Measurements from ENCODE around the gene GAB3. TPM values are rescaled to one million over a fixed set of nuclear protein-coding genes. Genes with fewer than 3 reads are reported as not detected.

The GAB3 gene
- polyA plus RNA-seq, 1 donor from 2014 or later = not detected

DNA sequence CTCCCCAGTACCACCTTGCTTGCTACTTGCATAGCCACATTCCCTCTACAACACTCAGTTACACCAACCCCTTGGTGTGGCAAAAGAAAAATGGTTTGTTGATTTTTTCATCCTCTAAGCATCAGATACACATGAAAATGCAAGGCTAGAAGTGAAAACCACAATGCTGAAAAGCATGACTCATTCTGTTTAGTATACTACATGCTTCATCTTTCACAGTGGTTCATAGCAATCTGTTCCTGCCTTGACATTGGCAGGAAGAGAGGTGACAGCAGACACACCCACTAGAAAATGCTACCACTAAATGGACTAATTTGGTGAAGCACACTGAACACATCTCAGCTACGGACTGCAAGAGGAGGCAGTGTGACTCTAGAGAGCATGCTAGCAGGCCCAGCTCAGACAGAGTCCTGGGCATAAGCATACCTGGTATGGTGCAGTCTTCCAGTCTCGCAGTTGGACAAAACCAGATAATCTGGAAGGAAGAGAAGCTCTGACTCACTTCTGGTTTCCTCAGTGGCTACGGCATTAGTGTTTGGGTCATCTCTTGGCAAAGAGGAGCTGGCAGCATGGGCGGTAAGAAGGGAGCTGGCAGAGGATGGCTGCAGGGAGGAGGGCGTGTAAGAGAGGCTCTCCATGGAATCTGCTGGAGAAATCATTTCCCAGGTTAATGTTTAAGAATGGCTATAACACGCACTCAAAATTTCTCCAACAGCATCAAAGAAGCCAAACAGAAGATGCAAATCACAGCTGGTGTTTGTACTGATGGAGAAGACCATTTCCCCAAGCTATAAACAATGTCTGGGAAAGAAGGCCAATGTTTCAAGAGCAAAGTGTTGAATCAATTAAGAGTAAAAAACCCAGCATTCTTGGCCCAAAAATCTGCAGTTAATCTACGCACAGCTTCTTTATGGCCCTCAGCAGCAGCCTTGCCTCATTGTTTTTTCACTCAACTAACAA, 37.8 kb downstream of the GAB3 start:
- Histone ChIP-seq H3K9me2 (ENCODE audit: insufficient read depth, low read length) (no peaks in the 10 kb centered on the region), H3K4me3 (ENCODE audit: low read length) (no peak overlapping the region), H2AFZ (ENCODE audit: low read depth, low read length) (no peak overlapping the region), H3K27me3 (ENCODE audit: insufficient read depth, low read depth, low read length) (no peaks in the 10 kb centered on the region), H3K4me2 (ENCODE audit: low read length) (no peak overlapping the region), H3K27ac (ENCODE audit: low read length) (no peak overlapping the region), H3F3A (ENCODE audit: insufficient read depth, low read length, poor library complexity, severe bottlenecking) (no peaks in the 10 kb centered on the region), H3K9me3 (ENCODE audit: low read length) (no peaks in the 10 kb centered on the region), H3K79me2 (replicated peaks; ENCODE audit: insufficient read depth, low read length) (no peaks in the 10 kb centered on the region), H3K9ac (ENCODE audit: low read length) (no peak overlapping the region), H4K20me1 (ENCODE audit: insufficient read depth) (no peaks in the 10 kb centered on the region), H3K36me3 (ENCODE audit: insufficient read depth, low read length) (no peaks in the 10 kb centered on the region)
- no peak for TF ChIP-seq POLR2AphosphoS5 (IDR thresholded peaks at IDR 0.05)
- no peak for TF ChIP-seq RAD21 (conservative IDR thresholded peaks at IDR 0.05)
- no peak for TF ChIP-seq SMC3 (conservative IDR thresholded peaks at IDR 0.05; ENCODE audit: poor library complexity)
- no peak for TF ChIP-seq EZH2 (IDR thresholded peaks at IDR 0.05; ENCODE audit: borderline replicate concordance, insufficient read depth, low read length, poor library complexity, severe bottlenecking)
- TF ChIP-seq, protein P1, sequence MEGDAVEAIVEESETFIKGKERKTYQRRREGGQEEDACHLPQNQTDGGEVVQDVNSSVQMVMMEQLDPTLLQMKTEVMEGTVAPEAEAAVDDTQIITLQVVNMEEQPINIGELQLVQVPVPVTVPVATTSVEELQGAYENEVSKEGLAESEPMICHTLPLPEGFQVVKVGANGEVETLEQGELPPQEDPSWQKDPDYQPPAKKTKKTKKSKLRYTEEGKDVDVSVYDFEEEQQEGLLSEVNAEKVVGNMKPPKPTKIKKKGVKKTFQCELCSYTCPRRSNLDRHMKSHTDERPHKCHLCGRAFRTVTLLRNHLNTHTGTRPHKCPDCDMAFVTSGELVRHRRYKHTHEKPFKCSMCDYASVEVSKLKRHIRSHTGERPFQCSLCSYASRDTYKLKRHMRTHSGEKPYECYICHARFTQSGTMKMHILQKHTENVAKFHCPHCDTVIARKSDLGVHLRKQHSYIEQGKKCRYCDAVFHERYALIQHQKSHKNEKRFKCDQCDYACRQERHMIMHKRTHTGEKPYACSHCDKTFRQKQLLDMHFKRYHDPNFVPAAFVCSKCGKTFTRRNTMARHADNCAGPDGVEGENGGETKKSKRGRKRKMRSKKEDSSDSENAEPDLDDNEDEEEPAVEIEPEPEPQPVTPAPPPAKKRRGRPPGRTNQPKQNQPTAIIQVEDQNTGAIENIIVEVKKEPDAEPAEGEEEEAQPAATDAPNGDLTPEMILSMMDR (IDR thresholded peaks at IDR 0.05; ENCODE audit: poor library complexity, severe bottlenecking) = no peak
- TF ChIP-seq EP300 (conservative IDR thresholded peaks at IDR 0.05; ENCODE audit: poor library complexity, severe bottlenecking) = no peak
- TF ChIP-seq, protein P2, sequence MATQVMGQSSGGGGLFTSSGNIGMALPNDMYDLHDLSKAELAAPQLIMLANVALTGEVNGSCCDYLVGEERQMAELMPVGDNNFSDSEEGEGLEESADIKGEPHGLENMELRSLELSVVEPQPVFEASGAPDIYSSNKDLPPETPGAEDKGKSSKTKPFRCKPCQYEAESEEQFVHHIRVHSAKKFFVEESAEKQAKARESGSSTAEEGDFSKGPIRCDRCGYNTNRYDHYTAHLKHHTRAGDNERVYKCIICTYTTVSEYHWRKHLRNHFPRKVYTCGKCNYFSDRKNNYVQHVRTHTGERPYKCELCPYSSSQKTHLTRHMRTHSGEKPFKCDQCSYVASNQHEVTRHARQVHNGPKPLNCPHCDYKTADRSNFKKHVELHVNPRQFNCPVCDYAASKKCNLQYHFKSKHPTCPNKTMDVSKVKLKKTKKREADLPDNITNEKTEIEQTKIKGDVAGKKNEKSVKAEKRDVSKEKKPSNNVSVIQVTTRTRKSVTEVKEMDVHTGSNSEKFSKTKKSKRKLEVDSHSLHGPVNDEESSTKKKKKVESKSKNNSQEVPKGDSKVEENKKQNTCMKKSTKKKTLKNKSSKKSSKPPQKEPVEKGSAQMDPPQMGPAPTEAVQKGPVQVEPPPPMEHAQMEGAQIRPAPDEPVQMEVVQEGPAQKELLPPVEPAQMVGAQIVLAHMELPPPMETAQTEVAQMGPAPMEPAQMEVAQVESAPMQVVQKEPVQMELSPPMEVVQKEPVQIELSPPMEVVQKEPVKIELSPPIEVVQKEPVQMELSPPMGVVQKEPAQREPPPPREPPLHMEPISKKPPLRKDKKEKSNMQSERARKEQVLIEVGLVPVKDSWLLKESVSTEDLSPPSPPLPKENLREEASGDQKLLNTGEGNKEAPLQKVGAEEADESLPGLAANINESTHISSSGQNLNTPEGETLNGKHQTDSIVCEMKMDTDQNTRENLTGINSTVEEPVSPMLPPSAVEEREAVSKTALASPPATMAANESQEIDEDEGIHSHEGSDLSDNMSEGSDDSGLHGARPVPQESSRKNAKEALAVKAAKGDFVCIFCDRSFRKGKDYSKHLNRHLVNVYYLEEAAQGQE (IDR thresholded peaks at IDR 0.05; ENCODE audit: borderline replicate concordance) = no peak
- TF ChIP-seq MXI1 (conservative IDR thresholded peaks at IDR 0.05; ENCODE audit: poor library complexity, severe bottlenecking) = no peak
- TF ChIP-seq TAF1 (IDR thresholded peaks at IDR 0.05; ENCODE audit: low read depth) = no peak

DNA sequence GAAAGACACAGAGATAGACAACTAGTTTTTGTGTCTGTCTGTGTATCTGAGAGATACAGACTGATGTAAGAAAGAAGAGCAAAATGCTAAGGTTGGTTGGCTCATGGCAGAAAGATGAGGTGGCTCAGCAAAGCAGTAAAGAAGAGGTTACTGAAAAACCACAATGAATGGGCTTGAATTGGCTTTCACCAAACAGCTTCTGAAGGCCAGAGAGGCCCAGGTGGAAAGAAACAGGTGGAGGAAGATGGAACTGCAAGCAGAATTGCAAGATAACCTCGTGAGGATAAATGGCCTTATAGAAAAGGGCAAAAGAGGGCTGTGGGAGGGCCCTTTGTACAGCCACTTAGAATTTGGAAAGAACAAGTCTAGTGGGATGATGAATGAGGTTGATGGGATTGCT, 39.6 kb downstream of the GAB3 start:
- Histone ChIP-seq H3K9me3 (ENCODE audit: low read length) (no peaks in the 10 kb centered on the region), H3F3A (ENCODE audit: insufficient read depth, low read length, poor library complexity, severe bottlenecking) (no peaks in the 10 kb centered on the region), H3K36me3 (ENCODE audit: insufficient read depth, low read length) (no peaks in the 10 kb centered on the region), H3K27ac (ENCODE audit: low read length) (no peak overlapping the region), H3K79me2 (replicated peaks; ENCODE audit: insufficient read depth, low read length) (no peaks in the 10 kb centered on the region), H3K9ac (ENCODE audit: low read length) (no peak overlapping the region), H4K20me1 (ENCODE audit: insufficient read depth) (no peaks in the 10 kb centered on the region), H3K4me3 (ENCODE audit: low read length) (no peak overlapping the region), H3K9me2 (ENCODE audit: insufficient read depth, low read length) (no peaks in the 10 kb centered on the region), H2AFZ (ENCODE audit: low read depth, low read length) (no peak overlapping the region), H3K4me2 (ENCODE audit: low read length) (no peak overlapping the region), H3K27me3 (ENCODE audit: insufficient read depth, low read depth, low read length) (no peaks in the 10 kb centered on the region)
- TF ChIP-seq TAF1 (IDR thresholded peaks at IDR 0.05; ENCODE audit: low read depth) = no peak
- no peak for TF ChIP-seq MXI1 (conservative IDR thresholded peaks at IDR 0.05; ENCODE audit: poor library complexity, severe bottlenecking)
- TF ChIP-seq POLR2AphosphoS5 (IDR thresholded peaks at IDR 0.05) = no peak
- TF ChIP-seq, protein P1 (IDR thresholded peaks at IDR 0.05; ENCODE audit: poor library complexity, severe bottlenecking) = no peak
